Panc1 (cell line): Measurements from ENCODE around the gene RRP1. TPM values are rescaled to one million over a fixed set of nuclear protein-coding genes. Genes with fewer than 3 reads are reported as not detected.
A peak's percentile ranks its signal among the peaks of the same experiment; 100 is the strongest.

ENCODE experiments used
- ATAC-seq: fragments of 200-7000 bp; cut with Tn5 transposase; 2 replicates; pipeline ENCODE4 v1.9.1; 2020; ENCODE audit warnings: mild to moderate bottlenecking, moderate library complexity
- BruUV-seq: library from RNA; stranded (reverse); fragments of 400-500 nt; replicated peaks from 2 replicates; lab custom pipeline; 2021; lab: Mats Ljungman, UMichigan
- CTCF ChIA-PET: fragments of 300-600 bp; sonication (Branson Sonifier 250); formaldehyde crosslinking; loops from one replicate; lab custom pipeline; 2022; ENCODE audit warnings: antibody characterized with exemption; lab: Charles Lee
- POLR2A ChIA-PET: fragments of 300-600 bp; sonication (Branson Sonifier 250); formaldehyde crosslinking; loops from one replicate; lab custom pipeline; 2022; ENCODE audit warnings: antibody characterized with exemption; lab: Charles Lee
- DNase-seq: peaks from one replicate; pipeline ENCODE4 v3.0.0-alpha.2; 2010; ENCODE audit warnings: low read depth, low spot score
- H3K27ac ChIP-seq: 2 replicates; pipeline ENCODE4 v1.5.1; 2011; ENCODE audit warnings: mild to moderate bottlenecking, low read length, inconsistent platforms
- H3K27me3 ChIP-seq: fragments of 200-500 bp; sonication (Bioruptor generic); 2 replicates; pipeline ENCODE4 v1.6.0; 2014; ENCODE audit warnings: low read length, inconsistent platforms; ENCODE audit not compliant: control insufficient read depth, insufficient read depth
- H3K36me3 ChIP-seq: fragments of 200-500 bp; sonication (Bioruptor generic); 2 replicates; pipeline ENCODE4 v1.5.1; 2014; ENCODE audit warnings: inconsistent platforms, mild to moderate bottlenecking, low read length, moderate library complexity; ENCODE audit not compliant: control insufficient read depth, insufficient read depth
- H3K4me1 ChIP-seq: 2 replicates; pipeline ENCODE4 v1.5.1; 2011; ENCODE audit warnings: inconsistent platforms, mild to moderate bottlenecking, low read length, moderate library complexity; ENCODE audit not compliant: control insufficient read depth, insufficient read depth
- H3K4me3 ChIP-seq, 2 experiments: 2 replicates each; pipeline ENCODE4 v1.5.1; 2011 to 2012; ENCODE audit warnings: low read depth in 2 of 2, low read length in 2 of 2, mild to moderate bottlenecking in 2 of 2, inconsistent platforms in 1 of 2, moderate library complexity in 1 of 2
- H3K9me3 ChIP-seq: fragments of 200-500 bp; sonication (Bioruptor generic); 2 replicates; pipeline ENCODE4 v1.5.1; 2014; ENCODE audit warnings: low read depth, mild to moderate bottlenecking, inconsistent platforms, low read length, moderate library complexity; ENCODE audit not compliant: control insufficient read depth, insufficient read depth
- POLR2AphosphoS5 ChIP-seq: IDR thresholded peaks from 2 replicates; pipeline ENCODE4 v1.6.1; 2012; ENCODE audit warnings: mild to moderate bottlenecking, low read depth, low read length, moderate library complexity
- SIN3A ChIP-seq: IDR thresholded peaks from 2 replicates; pipeline ENCODE4 v1.6.1; 2012; ENCODE audit warnings: low read depth, mild to moderate bottlenecking, low read length, moderate library complexity, borderline replicate concordance; ENCODE audit not compliant: insufficient read depth
- TCF7L2 ChIP-seq: IDR thresholded peaks from 2 replicates; pipeline ENCODE4 v1.6.1; 2011; ENCODE audit warnings: mild to moderate bottlenecking, low read depth, low read length, inconsistent platforms
- in situ Hi-C: cut with HindIII; loops from 2 replicates; pipeline ENCODE4 v1.10.0; 2016; ENCODE audit warnings: low sequenced_read_pairs, low pct_unique_long_range_greater_than_20kb
- intact Hi-C: fragments of 100-400 bp; cut with micrococcal nuclease; formaldehyde crosslinking; loops from one replicate; pipeline ENCODE4 v1.10.0; 2022; ENCODE audit not compliant: unreplicated experiment
- total RNA-seq: library from RNA; stranded (reverse); gene quantifications from one replicate; pipeline ENCODE4 v1.2.1, GENCODE V29; 2021; ENCODE audit not compliant: unreplicated experiment
- TF ChIP-seq, protein P1 (sequence below): fragments of 450-650 bp; IDR thresholded peaks from 2 replicates; pipeline ENCODE4 v1.5.1; 2017; ENCODE audit warnings: mild to moderate bottlenecking
- TF ChIP-seq, protein P2 (sequence below), 2 experiments: IDR thresholded peaks; 2 replicates each; pipeline ENCODE4 v1.6.1; 2011 to 2012; ENCODE audit warnings: low read depth in 2 of 2, control low read depth in 1 of 2, low read length in 1 of 2, mild to moderate bottlenecking in 1 of 2, moderate library complexity in 1 of 2; ENCODE audit not compliant: insufficient read depth in 1 of 2

RRP1 gene
- total RNA-seq, 1 experiment from 2014 or later, result 41.8 TPM

DNA sequence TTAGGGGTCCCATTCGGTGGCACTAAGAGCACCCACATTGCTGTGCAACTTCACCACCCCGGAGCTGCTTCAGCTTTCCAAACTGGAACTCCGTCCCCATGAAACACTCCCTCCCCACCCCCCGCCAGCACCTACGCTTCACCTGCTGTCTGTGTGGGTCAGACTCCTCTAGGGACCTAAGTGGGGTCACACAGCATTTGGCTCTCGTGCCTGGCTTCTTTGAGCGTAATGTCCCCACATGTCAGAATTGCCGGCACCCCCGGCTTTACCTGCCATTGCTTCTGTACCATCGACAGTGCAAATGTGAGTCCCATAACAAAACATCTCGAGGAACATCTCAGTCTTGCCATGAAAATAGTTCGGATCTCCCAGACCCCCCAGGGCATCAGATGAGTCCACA is 39.8 kb downstream of the RRP1 start:
- Histone ChIP-seq H3K9me3 (no peaks in the 10 kb centered on the region), H3K27me3 (no peaks in the 10 kb centered on the region), H3K4me1 (no peaks in the 10 kb centered on the region; the same call in 1 of the 2 replicates), H3K4me3 (no peak overlapping the region; a peak in 1 of 4 replicates), H3K36me3 (no peaks in the 10 kb centered on the region), H3K27ac (no peak overlapping the region)
- in situ Hi-C loops, result no loop called here
- no TSS peak for BruUV-seq
- POLR2A ChIA-PET, result no interaction called here
- TF ChIP-seq, protein P1, sequence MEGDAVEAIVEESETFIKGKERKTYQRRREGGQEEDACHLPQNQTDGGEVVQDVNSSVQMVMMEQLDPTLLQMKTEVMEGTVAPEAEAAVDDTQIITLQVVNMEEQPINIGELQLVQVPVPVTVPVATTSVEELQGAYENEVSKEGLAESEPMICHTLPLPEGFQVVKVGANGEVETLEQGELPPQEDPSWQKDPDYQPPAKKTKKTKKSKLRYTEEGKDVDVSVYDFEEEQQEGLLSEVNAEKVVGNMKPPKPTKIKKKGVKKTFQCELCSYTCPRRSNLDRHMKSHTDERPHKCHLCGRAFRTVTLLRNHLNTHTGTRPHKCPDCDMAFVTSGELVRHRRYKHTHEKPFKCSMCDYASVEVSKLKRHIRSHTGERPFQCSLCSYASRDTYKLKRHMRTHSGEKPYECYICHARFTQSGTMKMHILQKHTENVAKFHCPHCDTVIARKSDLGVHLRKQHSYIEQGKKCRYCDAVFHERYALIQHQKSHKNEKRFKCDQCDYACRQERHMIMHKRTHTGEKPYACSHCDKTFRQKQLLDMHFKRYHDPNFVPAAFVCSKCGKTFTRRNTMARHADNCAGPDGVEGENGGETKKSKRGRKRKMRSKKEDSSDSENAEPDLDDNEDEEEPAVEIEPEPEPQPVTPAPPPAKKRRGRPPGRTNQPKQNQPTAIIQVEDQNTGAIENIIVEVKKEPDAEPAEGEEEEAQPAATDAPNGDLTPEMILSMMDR, result no peak
- TF ChIP-seq SIN3A, result no peak
- intact Hi-C loops, result no loop called here
- CTCF ChIA-PET, result no interaction called here
- DNase-seq (no peak), ATAC-seq (no peak)

GRCh38 chr21:43829575-43830119 is 40.3 kb downstream of the RRP1 start:
- in situ Hi-C loops, result no loop called here
- Histone ChIP-seq H3K27ac (0 out of 2 replicates have a peak overlapping the region, but pooled peaks have one; percentile 29), H3K27me3 (no peaks in the 10 kb centered on the region), H3K9me3 (no peaks in the 10 kb centered on the region), H3K4me1 (no peaks in the 10 kb centered on the region; the same call in 1 of the 2 replicates), H3K36me3 (no peaks in the 10 kb centered on the region), H3K4me3 (peak overlapping the region; percentile 10 to 14; a peak in 2 of 4 replicates)
- BruUV-seq, result no TSS peak
- intact Hi-C loops, result no loop called here
- CTCF ChIA-PET, result no interaction called here
- TF ChIP-seq, protein P2, sequence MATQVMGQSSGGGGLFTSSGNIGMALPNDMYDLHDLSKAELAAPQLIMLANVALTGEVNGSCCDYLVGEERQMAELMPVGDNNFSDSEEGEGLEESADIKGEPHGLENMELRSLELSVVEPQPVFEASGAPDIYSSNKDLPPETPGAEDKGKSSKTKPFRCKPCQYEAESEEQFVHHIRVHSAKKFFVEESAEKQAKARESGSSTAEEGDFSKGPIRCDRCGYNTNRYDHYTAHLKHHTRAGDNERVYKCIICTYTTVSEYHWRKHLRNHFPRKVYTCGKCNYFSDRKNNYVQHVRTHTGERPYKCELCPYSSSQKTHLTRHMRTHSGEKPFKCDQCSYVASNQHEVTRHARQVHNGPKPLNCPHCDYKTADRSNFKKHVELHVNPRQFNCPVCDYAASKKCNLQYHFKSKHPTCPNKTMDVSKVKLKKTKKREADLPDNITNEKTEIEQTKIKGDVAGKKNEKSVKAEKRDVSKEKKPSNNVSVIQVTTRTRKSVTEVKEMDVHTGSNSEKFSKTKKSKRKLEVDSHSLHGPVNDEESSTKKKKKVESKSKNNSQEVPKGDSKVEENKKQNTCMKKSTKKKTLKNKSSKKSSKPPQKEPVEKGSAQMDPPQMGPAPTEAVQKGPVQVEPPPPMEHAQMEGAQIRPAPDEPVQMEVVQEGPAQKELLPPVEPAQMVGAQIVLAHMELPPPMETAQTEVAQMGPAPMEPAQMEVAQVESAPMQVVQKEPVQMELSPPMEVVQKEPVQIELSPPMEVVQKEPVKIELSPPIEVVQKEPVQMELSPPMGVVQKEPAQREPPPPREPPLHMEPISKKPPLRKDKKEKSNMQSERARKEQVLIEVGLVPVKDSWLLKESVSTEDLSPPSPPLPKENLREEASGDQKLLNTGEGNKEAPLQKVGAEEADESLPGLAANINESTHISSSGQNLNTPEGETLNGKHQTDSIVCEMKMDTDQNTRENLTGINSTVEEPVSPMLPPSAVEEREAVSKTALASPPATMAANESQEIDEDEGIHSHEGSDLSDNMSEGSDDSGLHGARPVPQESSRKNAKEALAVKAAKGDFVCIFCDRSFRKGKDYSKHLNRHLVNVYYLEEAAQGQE (IDR thresholded peaks at IDR 0.05; ENCODE audit: insufficient read depth in 1 of 2, low read depth in 2 of 2, low read length in 1 of 2), result no peak
- TF ChIP-seq, protein P1, result peak; percentile 58; the same call in 1 of the 2 replicates
- ATAC-seq, result peak; percentile 82
- POLR2A ChIA-PET, result no interaction called here
- DNase-seq, result no peak

DNA sequence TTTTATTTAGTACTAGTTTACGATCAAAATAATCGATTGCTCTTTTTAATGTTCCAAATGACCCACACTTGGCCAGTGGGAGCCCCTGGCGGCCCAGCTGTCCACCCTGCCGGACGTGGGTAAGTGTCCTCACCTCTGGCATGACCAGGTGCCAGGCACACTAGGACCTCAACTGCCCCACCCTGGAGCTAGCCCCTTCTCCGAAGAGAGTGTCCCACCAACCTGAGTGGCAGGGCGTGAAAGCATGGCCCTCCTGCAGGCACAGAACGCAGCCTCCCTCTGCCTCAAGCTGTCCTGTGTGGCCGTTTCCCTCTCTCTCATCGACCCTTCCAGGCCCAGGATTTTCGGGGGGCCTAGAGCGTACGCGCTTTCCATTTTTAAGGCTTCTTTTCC is 42.8 kb downstream of the RRP1 start:
- DNase-seq, result no peak
- no peak for ATAC-seq
- CTCF ChIA-PET, result interaction anchor here (0.5 to 0.7 kb wide), 2 partner anchors 37 to 1060 kb away, joined by 4 to 11 read pairs; no protein-coding TSS in a partner anchor
- POLR2A ChIA-PET, result no interaction called here
- TF ChIP-seq POLR2AphosphoS5 (no peak), SIN3A (no peak), TCF7L2 (no peak)
- TF ChIP-seq, protein P2 (IDR thresholded peaks at IDR 0.05; ENCODE audit: insufficient read depth in 1 of 2, low read depth in 2 of 2, low read length in 1 of 2), result no peak
- TF ChIP-seq, protein P1, result no peak
- no peak overlapping the region for H3K4me3 ChIP-seq
- H3K9me3 ChIP-seq, result no peaks in the 10 kb centered on the region
- H3K36me3 ChIP-seq, result no peaks in the 10 kb centered on the region
- no peak overlapping the region for H3K27ac ChIP-seq
- BruUV-seq, result no TSS peak
- no peaks in the 10 kb centered on the region; the same call in 1 of the 2 replicates for H3K4me1 ChIP-seq
- in situ Hi-C loops (no loop called here), intact Hi-C loops (no loop called here)
- no peaks in the 10 kb centered on the region for H3K27me3 ChIP-seq
